ENCODE measurements around the gene WDR76. TPM values are rescaled to one million over a fixed set of nuclear protein-coding genes. Genes with fewer than 3 reads are reported as not detected.
"Not testable (repeated sequence)": the region's sequence is repeated elsewhere in the genome, so short reads cannot be mapped to it uniquely, and the experiment has no call there.

WDR76 gene
- total RNA-seq, 6 experiments from 2014 or later, result 0.46 to 5.5 (median 1.1) TPM

DNA sequence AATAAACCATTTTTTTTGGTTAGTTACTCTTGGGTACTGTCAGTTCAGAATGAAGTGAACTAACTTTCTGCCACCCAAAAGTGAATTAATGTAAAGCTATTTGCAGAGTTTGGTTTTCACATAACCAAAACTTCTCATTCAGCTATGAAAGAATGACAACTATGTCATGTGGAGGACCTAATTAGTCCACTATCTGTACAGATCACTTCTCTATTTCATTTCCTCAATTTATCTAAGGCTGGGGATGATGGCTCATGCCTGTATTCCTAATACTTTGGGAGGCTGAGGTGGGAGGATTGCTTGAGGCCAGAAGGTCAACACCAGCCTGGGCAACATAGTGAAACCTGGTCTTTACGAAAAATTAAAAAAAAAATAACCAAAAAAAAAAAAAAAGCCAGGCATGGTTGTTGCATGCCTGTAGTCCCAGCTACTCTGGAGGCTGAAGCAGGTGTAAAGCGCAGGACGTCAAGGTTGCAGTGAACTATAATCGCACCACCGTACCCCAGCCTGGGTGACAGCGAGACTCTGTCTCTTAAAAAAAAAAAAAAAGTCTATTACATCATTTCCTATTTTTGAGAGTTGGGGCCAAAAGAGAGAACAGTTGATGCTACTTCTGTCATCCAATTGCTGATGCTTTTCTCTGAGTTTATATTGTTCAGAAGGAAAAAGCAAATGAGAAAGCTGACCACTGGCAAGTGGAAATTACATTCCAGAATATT is 17.7 kb upstream of the WDR76 start:
- intact Hi-C loops (cut with DNase I), result no loop called here

DNA sequence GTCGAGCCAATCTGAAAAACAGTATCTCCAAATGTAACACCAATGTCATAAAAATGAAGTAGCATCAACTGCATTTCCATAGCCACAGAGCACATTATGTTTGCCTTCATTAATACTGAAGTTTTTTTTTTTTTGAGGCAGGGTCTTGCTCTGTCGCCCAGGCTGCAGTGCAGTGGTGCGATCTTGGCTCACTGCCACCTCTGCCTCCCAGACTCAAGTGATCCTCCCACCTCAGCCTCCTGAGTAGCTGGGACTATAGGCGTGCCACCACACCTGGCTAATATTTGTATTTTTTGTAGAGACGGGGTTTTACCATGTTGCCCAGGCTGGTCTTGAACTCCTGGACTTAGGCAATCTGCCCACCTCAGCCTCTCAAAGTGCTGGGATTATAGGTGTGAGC is 11.7 kb upstream of the WDR76 start:
- ATAC-seq; H3K27ac ChIP-seq; H3K4me3 ChIP-seq; H3K4me1 ChIP-seq; H3K27me3 ChIP-seq; H3K9me3 ChIP-seq; DNase-seq; intact Hi-C loops (cut with DNase I): not testable (repeated sequence)
- WGBS (ENCODE audit: insufficient coverage, low coverage, low lambda C conversion rate, missing lambda C conversion rate), result 94% methylated on average over 1 of the region's 5 CpGs
- H3K36me3 ChIP-seq, result peaks cover 0 to 59% (median 30%) of the 10 kb centered on the region in 4 donors

More for the DNA sequence above, 17.7 kb upstream of the WDR76 start:
- Histone ChIP-seq H3K4me1 (no peaks in the 10 kb centered on the region), H3K36me3 (peaks cover 9 to 79% (median 44%) of the 10 kb centered on the region in 4 donors), H3K27me3 (no peaks in the 10 kb centered on the region), H3K9me3 (no peaks in the 10 kb centered on the region), H3K27ac (no peak overlapping the region), H3K4me3 (no peak overlapping the region)
- ATAC-seq, result peak in 2 of 4 donors; percentile 38 to 50
- TF ChIP-seq, protein P1, sequence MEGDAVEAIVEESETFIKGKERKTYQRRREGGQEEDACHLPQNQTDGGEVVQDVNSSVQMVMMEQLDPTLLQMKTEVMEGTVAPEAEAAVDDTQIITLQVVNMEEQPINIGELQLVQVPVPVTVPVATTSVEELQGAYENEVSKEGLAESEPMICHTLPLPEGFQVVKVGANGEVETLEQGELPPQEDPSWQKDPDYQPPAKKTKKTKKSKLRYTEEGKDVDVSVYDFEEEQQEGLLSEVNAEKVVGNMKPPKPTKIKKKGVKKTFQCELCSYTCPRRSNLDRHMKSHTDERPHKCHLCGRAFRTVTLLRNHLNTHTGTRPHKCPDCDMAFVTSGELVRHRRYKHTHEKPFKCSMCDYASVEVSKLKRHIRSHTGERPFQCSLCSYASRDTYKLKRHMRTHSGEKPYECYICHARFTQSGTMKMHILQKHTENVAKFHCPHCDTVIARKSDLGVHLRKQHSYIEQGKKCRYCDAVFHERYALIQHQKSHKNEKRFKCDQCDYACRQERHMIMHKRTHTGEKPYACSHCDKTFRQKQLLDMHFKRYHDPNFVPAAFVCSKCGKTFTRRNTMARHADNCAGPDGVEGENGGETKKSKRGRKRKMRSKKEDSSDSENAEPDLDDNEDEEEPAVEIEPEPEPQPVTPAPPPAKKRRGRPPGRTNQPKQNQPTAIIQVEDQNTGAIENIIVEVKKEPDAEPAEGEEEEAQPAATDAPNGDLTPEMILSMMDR (IDR thresholded peaks at IDR 0.05), result no peak
- no peak for TF ChIP-seq POLR2A (IDR thresholded peaks at IDR 0.05)
- 77% methylated on average over 6 of the region's 6 CpGs for WGBS (ENCODE audit: insufficient coverage, low coverage, low lambda C conversion rate, missing lambda C conversion rate)
- no peak for DNase-seq

DNA sequence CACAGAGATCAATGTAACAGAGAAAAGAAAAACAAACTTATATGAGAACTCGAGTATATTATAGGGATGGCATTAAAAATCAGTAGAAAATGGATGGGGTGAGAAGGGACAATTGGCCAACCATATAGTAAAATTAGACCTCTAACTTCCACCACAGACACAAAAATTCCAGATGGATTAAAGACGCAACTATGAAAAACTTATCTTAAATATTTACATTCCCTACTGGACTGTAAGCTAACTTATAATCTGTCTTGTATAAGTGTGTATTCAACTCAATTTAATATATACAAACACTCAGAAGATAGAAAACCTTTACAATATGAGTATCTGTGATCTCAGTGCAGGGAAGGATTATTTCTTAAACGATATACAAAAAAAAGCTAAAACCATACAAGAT is 5.3 kb upstream of the WDR76 start:
- DNase-seq (no peak), ATAC-seq (no peak)
- Histone ChIP-seq H3K27me3 (no peaks in the 10 kb centered on the region), H3K36me3 (peaks cover 0 to 8% (median 2%) of the 10 kb centered on the region in 4 donors), H3K4me3 (no peak overlapping the region), H3K27ac (no peak overlapping the region), H3K9me3 (no peaks in the 10 kb centered on the region), H3K4me1 (peaks cover 0 to 16% (median 5%) of the 10 kb centered on the region in 4 donors)
- WGBS (ENCODE audit: insufficient coverage, low coverage, low lambda C conversion rate, missing lambda C conversion rate), result 56% methylated on average over 3 of the region's 3 CpGs
- TF ChIP-seq, protein P1 (IDR thresholded peaks at IDR 0.05), result no peak
- TF ChIP-seq POLR2A (IDR thresholded peaks at IDR 0.05), result no peak
- intact Hi-C loops (cut with DNase I), result no loop called here

DNA sequence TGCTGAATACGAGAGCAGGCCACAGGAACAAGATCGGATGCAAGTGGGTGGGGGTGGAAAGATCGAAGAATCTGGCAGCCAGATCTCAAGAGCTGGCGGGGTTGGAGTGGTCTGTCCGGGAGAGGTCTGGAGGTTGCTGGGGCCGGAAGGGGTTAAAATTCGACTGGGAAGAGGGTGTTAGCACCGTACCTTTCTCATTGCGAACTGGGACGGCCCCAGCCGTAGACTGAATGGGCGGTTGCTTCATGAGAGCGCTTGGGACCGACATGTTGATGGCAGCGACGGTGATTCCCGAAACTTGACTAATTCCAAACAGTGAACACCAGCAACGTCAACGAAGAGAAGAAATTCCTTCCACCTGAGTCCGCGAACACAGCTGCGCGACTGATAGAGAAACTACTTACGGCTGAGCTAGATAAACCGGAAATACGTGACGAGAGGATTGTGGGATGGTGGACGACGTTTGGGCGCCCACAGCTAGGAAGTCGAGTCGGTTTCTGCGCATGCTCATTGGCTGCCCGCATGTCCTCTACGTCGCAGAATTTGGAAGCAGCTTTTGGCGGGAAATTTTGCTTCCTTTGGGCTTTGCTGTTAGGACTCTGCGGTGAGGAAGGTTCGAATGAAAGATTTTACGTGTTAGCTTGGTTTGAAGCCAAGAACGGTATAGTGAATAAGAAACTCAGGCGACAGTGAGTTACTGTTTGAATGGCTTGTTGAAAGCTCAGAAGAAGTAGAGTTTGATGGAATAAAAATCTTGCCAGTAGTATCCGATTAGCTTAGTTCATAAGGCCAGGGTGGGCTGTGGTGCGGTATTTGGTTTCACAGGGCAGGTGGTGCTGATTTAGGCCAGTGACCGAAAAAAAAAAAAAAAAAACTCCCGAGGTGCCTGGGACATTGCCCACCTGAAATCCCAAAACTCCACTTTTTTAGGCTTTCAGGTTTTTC is 2.2 kb upstream of the WDR76 start, which contains the start of gene MFAP1:
TSS of gene MFAP1 (minus strand) at position 389 of the 945 bp plus-strand sequence. CDS start at position 268, 121 bp downstream.
- peak; percentile 94 to 96 (median 96) for DNase-seq
- peak within 1 kb of the TSS; percentile 56 to 89 (median 83) for H3K27ac ChIP-seq
- H3K36me3 ChIP-seq, result no peaks in the 10 kb centered on the region
- H3K9me3 ChIP-seq, result no peaks in the 10 kb centered on the region
- peak; percentile 86 for TF ChIP-seq POLR2A (IDR thresholded peaks at IDR 0.05)
- TF ChIP-seq, protein P1 (IDR thresholded peaks at IDR 0.05), result no peak
- intact Hi-C loops (cut with DNase I), result no loop called here
- H3K27me3 ChIP-seq, result no peaks in the 10 kb centered on the region
- peak; percentile 95 to 97 (median 96) for ATAC-seq
- peaks cover 0 to 20% (median 5%) of the 10 kb centered on the region in 4 donors for H3K4me1 ChIP-seq
- 8% methylated on average over 45 of the region's 46 CpGs for WGBS (ENCODE audit: insufficient coverage, low coverage, low lambda C conversion rate, missing lambda C conversion rate)
- peak within 1 kb of the TSS; percentile 63 to 86 (median 67) for H3K4me3 ChIP-seq

DNA sequence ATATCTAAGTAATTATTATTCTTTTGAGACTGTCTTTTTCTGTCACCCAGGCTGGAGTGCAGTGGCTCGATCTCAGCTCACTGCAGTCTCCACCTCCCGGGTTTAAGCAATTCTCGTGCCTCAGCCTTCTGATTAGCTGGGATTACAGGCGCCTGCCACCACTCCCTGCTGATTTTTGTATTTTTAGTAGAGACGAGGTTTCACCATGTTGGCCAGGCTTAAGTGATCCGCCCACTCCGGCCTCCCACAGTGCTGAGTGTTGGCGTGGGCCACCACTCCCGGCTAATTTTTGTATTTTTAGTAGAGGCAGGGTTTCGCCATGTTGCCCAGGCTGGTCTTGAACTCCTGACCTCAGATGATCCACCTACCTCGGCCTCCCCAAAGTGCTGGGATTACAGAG is 1.5 kb upstream of the WDR76 start:
- 92% methylated on average over 10 of the region's 11 CpGs for WGBS (ENCODE audit: insufficient coverage, low coverage, low lambda C conversion rate, missing lambda C conversion rate)
- ATAC-seq; H3K4me3 ChIP-seq; H3K9me3 ChIP-seq; H3K27me3 ChIP-seq; intact Hi-C loops (cut with DNase I); H3K27ac ChIP-seq; H3K36me3 ChIP-seq; DNase-seq: not testable (repeated sequence)
- H3K4me1 ChIP-seq, result peaks cover 0 to 20% (median 5%) of the 10 kb centered on the region in 4 donors
